ENCODE measurements around the gene MCCC1. TPM values are rescaled to one million over a fixed set of nuclear protein-coding genes. Genes with fewer than 3 reads are reported as not detected.
A peak's percentile ranks its signal among the peaks of the same experiment; 100 is the strongest.
"Not testable (repeated sequence)": the region's sequence is repeated elsewhere in the genome, so short reads cannot be mapped to it uniquely, and the experiment has no call there.

MCCC1 gene
- total RNA-seq, 4 donors from 2014 or later, result 21.9 to 50.0 (median 34.2) TPM

- Histone ChIP-seq H3K27me3 (no peaks in the 10 kb centered on the region), H3K9me3 (no peaks in the 10 kb centered on the region), H3K4me3 (no peak overlapping the region), H3K36me3 (peaks cover 0 to 73% (median 4%) of the 10 kb centered on the region in 3 donors), H3K4me1 (peaks cover 0 to 16% (median 0%) of the 10 kb centered on the region in 3 donors), H3K27ac (peak overlapping the region in 1 of 4 donors; percentile 52)
- DNase-seq, result no peak
- WGBS, 2 donors, result 65 to 81% methylated on average over 6 of the region's 6 CpGs
- intact Hi-C loops (cut with DNase I), result no loop called here
- TF ChIP-seq CTCF (IDR thresholded peaks at IDR 0.05) (no peak), POLR2A (IDR thresholded peaks at IDR 0.05) (no peak)
Measured at GRCh38 chr3:183070892-183071291, 28.4 kb downstream of the MCCC1 start.

DNA sequence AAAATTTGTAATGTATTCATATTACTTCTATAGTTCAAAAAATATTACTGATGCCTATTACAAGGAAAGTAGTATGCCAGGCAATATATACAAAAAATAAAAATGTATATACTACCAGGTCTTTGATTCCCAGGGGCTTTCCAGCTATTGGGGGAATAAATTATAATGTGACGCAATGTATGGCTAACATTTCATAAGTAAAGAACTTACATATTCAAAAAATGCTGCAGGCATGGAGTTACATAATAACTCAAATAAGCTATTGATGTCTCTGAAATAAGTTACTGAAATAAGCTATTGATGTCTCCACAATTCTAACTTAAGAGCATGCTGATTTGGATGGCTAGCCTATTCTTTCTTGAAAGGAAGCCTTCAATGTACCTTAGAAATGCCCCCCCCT lies 30.2 kb downstream of the MCCC1 start:
- Histone ChIP-seq H3K9me3 (no peaks in the 10 kb centered on the region), H3K27ac (no peak overlapping the region), H3K27me3 (no peaks in the 10 kb centered on the region), H3K4me1 (peaks cover 0 to 10% (median 0%) of the 10 kb centered on the region in 3 donors), H3K4me3 (no peak overlapping the region), H3K36me3 (peaks cover 0 to 84% (median 4%) of the 10 kb centered on the region in 3 donors)
- no peak for TF ChIP-seq CTCF (IDR thresholded peaks at IDR 0.05)
- no peak for TF ChIP-seq POLR2A (IDR thresholded peaks at IDR 0.05)
- intact Hi-C loops (cut with DNase I), result no loop called here
- WGBS, 2 donors, result 0% methylated on average over 1 of the region's 1 CpG
- no peak for DNase-seq

DNA sequence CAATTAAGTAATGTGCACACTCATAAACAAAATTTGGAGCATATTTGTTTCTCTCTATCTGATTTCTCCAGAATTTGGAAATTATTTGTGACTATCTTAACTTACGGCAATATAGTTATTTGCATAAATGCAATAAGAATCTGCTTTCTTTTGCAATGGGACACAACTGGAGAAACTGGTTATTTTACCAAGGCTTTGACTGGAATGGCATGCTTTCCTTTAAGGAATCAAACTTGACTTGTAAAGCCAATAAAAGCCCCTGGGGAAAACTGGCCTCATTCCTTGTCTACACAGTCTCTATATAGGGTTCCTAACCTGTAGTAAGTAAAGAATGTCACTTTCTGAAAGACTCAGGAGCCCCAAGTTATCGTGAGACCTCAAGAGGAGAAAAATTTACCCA lies 32.4 kb downstream of the MCCC1 start:
- peaks cover 0 to 94% (median 3%) of the 10 kb centered on the region in 3 donors for H3K36me3 ChIP-seq
- H3K27me3 ChIP-seq; intact Hi-C loops (cut with DNase I); DNase-seq; H3K4me3 ChIP-seq; H3K9me3 ChIP-seq; H3K4me1 ChIP-seq; H3K27ac ChIP-seq: not testable (repeated sequence)
- WGBS, 2 donors, result 95 to 100% methylated on average over 2 of the region's 2 CpGs

GRCh38 chr3:183064475-183064874 lies 34.8 kb downstream of the MCCC1 start:
- TF ChIP-seq POLR2A (IDR thresholded peaks at IDR 0.05) (no peak), CTCF (IDR thresholded peaks at IDR 0.05) (no peak)
- H3K27me3 ChIP-seq, result no peaks in the 10 kb centered on the region
- DNase-seq, result no peak
- intact Hi-C loops (cut with DNase I), result no loop called here
- no peaks in the 10 kb centered on the region for H3K4me1 ChIP-seq
- H3K4me3 ChIP-seq, result no peak overlapping the region
- peaks cover 0 to 82% (median 0%) of the 10 kb centered on the region in 3 donors for H3K36me3 ChIP-seq
- WGBS, 2 donors, result 88 to 94% methylated on average over 5 to 19 of the region's 36 CpGs
- no peak overlapping the region for H3K27ac ChIP-seq
- H3K9me3 ChIP-seq, result no peaks in the 10 kb centered on the region

DNA sequence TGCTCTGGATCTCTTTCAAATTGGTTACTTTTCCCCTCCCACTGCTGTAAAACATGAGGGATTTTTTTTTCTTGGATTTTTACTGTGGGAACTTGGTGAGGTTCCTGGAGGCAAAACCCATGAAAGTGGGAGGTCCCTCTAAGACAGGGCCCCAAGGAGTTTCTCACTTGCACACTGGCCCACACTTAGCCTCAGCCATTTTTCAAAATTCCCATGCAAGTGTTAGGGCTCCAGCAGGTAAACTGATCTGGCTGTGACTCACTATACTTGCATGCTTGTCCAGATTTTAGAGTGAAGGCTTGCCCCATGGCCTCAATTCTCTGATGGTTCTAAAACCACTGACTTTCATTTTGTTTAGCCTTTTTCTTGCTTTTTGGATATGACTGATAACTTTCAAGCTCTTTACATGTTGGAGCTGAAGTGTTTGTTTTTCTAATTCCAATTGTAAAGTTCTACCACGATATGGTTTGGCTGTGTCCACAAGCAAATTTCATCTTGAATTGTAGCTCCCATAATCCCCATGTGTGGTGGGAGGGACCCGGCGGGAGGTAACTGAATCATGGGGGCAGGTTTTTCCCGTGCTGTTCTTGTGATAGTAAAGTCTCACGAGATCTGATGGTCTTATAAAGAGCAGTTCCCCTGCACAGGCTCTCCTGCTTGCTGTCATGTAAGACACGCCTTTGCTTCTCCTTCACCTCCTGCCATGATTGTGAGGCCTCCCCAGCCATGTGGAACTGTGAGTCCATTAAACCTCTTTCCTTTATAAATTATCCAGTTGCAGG lies 37.7 kb downstream of the MCCC1 start:
- Histone ChIP-seq H3K4me3 (no peak overlapping the region), H3K27ac (no peak overlapping the region), H3K9me3 (no peaks in the 10 kb centered on the region), H3K4me1 (no peaks in the 10 kb centered on the region), H3K36me3 (peaks cover 0 to 72% (median 0%) of the 10 kb centered on the region in 3 donors), H3K27me3 (no peaks in the 10 kb centered on the region)
- TF ChIP-seq CTCF (IDR thresholded peaks at IDR 0.05) (no peak), POLR2A (IDR thresholded peaks at IDR 0.05) (no peak)
- intact Hi-C loops (cut with DNase I), result no loop called here
- no peak for DNase-seq
- WGBS, 2 donors, result 81 to 85% methylated on average over 6 of the region's 6 CpGs

Data from esophagus squamous epithelium (tissue), 5 donors.